K562 (cell line): ENCODE measurements around the gene RAI1.

Experiments used
- ARNT ChIP-seq, 2 experiments: fragments of 450-650 bp; IDR thresholded peaks; 2 replicates each; pipeline ENCODE4 v1.6.1; 2016; ENCODE audit warnings: mild to moderate bottlenecking in 1 of 2
- BACH1 ChIP-seq: fragments of 200-800 bp; sonication (Bioruptor generic); IDR thresholded peaks from 2 replicates; pipeline ENCODE4 v1.6.1; 2016; ENCODE audit warnings: missing genetic modification characterization, missing compliant biosample characterization
- CEBPB ChIP-seq: fragments of 450-650 bp; IDR thresholded peaks from 2 replicates; pipeline ENCODE4 v1.6.1; 2016; ENCODE audit warnings: missing genetic modification characterization, missing compliant biosample characterization
- E2F1 ChIP-seq: sonication (generic); formaldehyde crosslinking; IDR thresholded peaks from 2 replicates; pipeline ENCODE4 v1.8.1; 2023; ENCODE audit warnings: mild to moderate bottlenecking, missing genetic modification reagents, moderate library complexity
- E2F4 ChIP-seq: sonication (generic); formaldehyde crosslinking; IDR thresholded peaks from 2 replicates; pipeline ENCODE4 v1.8.0; 2022; ENCODE audit warnings: mild to moderate bottlenecking, low read depth, missing genetic modification reagents
- E2F5 ChIP-seq: sonication (generic); formaldehyde crosslinking; IDR thresholded peaks from 2 replicates; pipeline ENCODE4 v1.8.0; 2022; ENCODE audit warnings: mild to moderate bottlenecking, missing genetic modification reagents
- GTF3C2 ChIP-seq: IDR thresholded peaks from 3 replicates; pipeline ENCODE4 v1.6.1; 2011; ENCODE audit warnings: borderline replicate concordance, mild to moderate bottlenecking, moderate library complexity; ENCODE audit not compliant: insufficient read length; ENCODE audit errors: extremely low read depth
- HBP1 ChIP-seq: fragments of 450-650 bp; formaldehyde crosslinking; IDR thresholded peaks from 2 replicates; pipeline ENCODE4 v1.4.0; 2022; ENCODE audit warnings: missing genetic modification characterization
- HNRNPUL1 ChIP-seq: fragments of 200-400 bp; formaldehyde crosslinking; IDR thresholded peaks from 2 replicates; pipeline ENCODE4 v1.6.1; 2017; ENCODE audit warnings: low read length
- MAFG ChIP-seq: fragments of 450-650 bp; conservative IDR thresholded peaks from 2 replicates; pipeline ENCODE4 v1.6.1; 2016; ENCODE audit warnings: missing genetic modification characterization, missing compliant biosample characterization
- PTBP1 ChIP-seq: fragments of 200-400 bp; formaldehyde crosslinking; IDR thresholded peaks from 2 replicates; pipeline ENCODE4 v1.6.1; 2017; ENCODE audit warnings: low read depth, low read length
- ZBTB1 ChIP-seq: sonication (generic); formaldehyde crosslinking; IDR thresholded peaks from 2 replicates; pipeline ENCODE4 v1.8.1; 2023; ENCODE audit warnings: missing genetic modification reagents, low read depth, mild to moderate bottlenecking, borderline replicate concordance
- ZNF274 ChIP-seq: IDR thresholded peaks from 2 replicates; pipeline ENCODE4 v1.6.1; 2011; ENCODE audit warnings: low read depth, mild to moderate bottlenecking, low read length, moderate library complexity, borderline replicate concordance
- ZNF644 ChIP-seq: fragments of 200-800 bp; sonication (Bioruptor generic); IDR thresholded peaks from 2 replicates; pipeline ENCODE4 v1.6.1; 2016; ENCODE audit warnings: low read depth, missing genetic modification characterization, missing compliant biosample characterization

- TF ChIP-seq E2F5 (CRISPR knock-in tag) (no peak), HBP1 (CRISPR knock-in tag) (no peak), HNRNPUL1 (no peak), BACH1 (no peak), E2F4 (no peak), ARNT (IDR thresholded peaks at IDR 0.05) (no peak), CEBPB (no peak), ZNF644 (tag) (no peak), ZNF274 (no peak), GTF3C2 (no peak), E2F1 (CRISPR knock-in tag) (no peak), MAFG (tag) (no peak), PTBP1 (no peak), ZBTB1 (CRISPR knock-in tag) (no peak)
These were observed 132.5 kb downstream of the RAI1 start for GRCh38 chr17:17813725-17814095.
